NCI-H2227 (cell line): ENCODE measurements around the gene RNU1-2.
"Not testable (repeated sequence)": the region's sequence is repeated elsewhere in the genome, so short reads cannot be mapped to it uniquely, and the experiment has no call there.

Experiments
- DNase-seq: peaks from one replicate; lab custom pipeline; 2025; ENCODE audit not compliant: unreplicated experiment; lab: John Stamatoyannopoulos, UW

RNU1-2 gene

GRCh38 chr1:16888860-16889816 lies 6.6 kb upstream of the RNU1-2 start:
- peak; percentile 97 for DNase-seq

DNA sequence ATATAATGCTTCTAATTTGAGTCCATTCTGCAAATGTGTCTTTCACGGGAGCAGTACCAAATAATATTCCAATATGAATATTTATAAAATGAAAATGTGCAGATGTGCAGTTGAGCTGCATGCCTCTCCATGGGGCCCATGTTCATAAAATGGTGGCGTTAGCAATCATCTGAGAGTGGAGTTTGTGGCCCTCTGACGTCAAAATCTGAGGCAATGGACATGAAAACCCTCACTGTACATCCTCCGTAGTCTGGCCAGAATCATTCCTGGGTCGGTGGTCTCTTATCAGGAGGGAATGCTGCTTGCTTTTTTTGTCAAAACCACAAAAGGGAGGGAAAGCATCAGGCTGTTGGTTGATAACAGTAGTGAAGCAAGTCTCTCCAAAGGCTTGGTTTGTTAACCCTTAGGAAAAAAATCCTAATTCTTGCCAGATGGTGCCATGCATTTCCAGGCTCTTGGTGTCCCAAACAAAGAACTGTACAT lies 5.2 kb upstream of the RNU1-2 start:
- DNase-seq: not testable (repeated sequence)

- not testable (repeated sequence) for DNase-seq
Measured at GRCh38 chr1:16891057-16891456, 4.7 kb upstream of the RNU1-2 start.

- not testable (repeated sequence) for DNase-seq
Measured at GRCh38 chr1:16892978-16893525, 2.7 kb upstream of the RNU1-2 start.

GRCh38 chr1:16893796-16894195 lies 2.0 kb upstream of the RNU1-2 start:
- not testable (repeated sequence) for DNase-seq

DNA sequence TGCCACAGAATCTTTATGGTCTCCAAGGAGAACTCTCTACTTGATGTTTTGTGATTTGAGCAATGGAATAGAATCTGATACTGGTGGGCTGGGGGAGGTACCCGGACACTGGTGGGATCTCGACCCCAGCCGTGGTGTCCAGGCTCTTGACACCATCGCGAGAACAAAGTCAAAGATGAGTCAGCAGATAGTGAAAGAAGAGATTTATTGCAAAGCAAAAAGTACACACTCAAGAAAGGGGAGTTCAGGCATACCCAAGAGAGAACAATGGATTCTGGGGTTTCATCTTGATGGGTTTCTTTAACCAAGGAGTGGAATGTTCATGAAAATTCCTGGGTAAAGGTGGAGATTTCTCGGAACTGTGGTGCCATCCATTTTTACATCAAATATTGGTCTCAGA lies 1.4 kb upstream of the RNU1-2 start:
- not testable (repeated sequence) for DNase-seq

DNA sequence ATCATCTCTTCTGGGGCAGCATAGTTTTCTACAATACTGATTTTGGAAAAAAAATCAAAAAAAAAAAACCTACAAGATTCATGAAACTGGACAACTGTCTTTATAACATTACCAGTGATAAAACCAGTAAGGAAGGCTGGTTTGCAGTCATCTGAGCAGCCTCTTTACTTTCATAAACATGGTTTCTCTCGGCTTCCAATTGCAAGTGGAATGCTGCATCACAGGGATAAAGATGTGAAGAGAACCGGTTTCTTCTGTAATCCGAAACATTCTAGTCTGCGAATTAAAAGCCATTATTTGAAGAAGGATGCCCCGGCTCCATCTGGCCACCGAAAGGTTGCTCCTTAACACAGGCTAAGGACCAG lies 565 bp upstream of the RNU1-2 start:
- DNase-seq: not testable (repeated sequence)

DNA sequence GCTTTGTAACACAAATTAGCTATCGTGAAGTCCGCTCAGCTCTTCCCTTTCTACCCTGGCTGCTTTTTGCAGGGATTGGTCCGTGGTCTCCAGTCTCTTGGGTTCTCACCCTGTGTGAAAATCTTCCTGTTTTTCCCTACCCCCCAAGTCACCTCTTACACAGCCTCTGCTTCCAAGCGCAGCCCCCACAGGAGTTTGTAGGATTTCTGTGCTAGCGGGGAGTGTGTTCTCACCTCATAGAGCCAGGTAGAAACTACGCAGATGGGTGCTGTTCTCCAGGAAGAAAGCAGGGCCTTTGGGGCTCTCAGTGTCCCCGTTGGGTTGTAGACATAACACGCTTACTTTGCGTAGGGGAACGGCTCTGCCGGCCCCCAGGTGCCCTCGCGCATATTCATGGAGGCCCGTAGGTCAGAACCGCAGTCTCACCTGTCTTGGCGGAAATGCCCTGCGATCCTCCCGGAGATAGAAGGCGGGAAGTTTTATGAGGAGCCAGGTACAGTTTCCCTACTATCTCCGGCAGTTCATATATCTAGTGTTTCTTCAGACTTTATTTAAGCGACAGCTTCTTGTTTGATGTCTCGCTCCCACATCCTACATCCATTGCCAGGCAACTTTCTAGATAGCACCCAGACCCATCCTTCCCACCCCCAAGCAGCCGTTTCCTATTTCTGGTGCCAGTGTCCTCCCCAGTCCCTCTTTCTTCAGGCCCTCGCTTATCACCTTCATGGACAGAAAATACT lies 706 bp downstream of the RNU1-2 start:
- peak; percentile 58 for DNase-seq

DNA sequence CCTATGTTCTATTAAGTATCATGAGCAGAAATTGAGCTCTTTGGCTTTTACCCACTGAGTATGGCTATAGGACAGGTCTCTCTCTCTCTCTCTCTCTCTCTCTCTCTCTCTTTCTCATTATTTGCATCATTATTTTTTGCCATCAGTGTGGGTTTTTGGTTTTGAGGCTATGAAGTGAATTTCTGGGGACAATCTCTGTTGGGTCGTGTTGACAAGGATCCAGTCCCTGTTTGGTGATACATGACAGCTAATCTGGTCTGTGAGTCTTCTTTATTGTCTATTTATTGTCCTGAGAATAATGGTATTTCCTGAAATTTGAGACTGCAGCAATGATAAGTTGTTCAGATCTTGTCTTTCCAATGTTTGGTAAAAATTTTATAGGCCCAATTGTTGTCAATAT lies 1.9 kb downstream of the RNU1-2 start:
- not testable (repeated sequence) for DNase-seq

GRCh38 chr1:16898298-16898697 lies 2.5 kb downstream of the RNU1-2 start:
- not testable (repeated sequence) for DNase-seq

GRCh38 chr1:16899020-16899419 lies 3.2 kb downstream of the RNU1-2 start:
- DNase-seq: not testable (repeated sequence)

DNA sequence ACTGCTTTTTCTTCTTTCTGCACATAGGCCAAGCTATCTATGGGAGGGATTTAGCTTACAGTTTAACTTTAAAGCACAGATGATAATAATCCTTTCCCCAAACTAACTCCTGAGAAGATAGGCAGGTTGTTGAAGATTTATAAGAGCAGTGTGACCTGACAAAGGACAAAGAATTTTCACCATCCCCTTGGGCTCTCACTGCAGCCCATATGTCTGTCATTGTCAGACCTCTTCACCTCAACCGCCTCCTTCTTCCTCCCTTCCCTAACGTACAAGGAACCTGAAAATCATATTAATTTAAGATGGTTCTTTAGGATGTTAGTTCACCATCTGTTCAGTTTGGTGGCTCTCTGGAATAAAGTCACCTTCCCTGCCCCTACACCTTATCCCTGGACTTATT lies 5.0 kb downstream of the RNU1-2 start:
- peak; percentile 45 for DNase-seq

- not testable (repeated sequence) for DNase-seq
Measured at GRCh38 chr1:16901371-16901770, 5.6 kb downstream of the RNU1-2 start.

- DNase-seq: peak; percentile 44
Measured at GRCh38 chr1:16903054-16903453, 7.3 kb downstream of the RNU1-2 start.

- DNase-seq: no peak
Measured at GRCh38 chr1:16903458-16903796, 7.6 kb downstream of the RNU1-2 start.

- peak; percentile 99 for DNase-seq
Measured at GRCh38 chr1:16904560-16905109, 8.9 kb downstream of the RNU1-2 start.

DNA sequence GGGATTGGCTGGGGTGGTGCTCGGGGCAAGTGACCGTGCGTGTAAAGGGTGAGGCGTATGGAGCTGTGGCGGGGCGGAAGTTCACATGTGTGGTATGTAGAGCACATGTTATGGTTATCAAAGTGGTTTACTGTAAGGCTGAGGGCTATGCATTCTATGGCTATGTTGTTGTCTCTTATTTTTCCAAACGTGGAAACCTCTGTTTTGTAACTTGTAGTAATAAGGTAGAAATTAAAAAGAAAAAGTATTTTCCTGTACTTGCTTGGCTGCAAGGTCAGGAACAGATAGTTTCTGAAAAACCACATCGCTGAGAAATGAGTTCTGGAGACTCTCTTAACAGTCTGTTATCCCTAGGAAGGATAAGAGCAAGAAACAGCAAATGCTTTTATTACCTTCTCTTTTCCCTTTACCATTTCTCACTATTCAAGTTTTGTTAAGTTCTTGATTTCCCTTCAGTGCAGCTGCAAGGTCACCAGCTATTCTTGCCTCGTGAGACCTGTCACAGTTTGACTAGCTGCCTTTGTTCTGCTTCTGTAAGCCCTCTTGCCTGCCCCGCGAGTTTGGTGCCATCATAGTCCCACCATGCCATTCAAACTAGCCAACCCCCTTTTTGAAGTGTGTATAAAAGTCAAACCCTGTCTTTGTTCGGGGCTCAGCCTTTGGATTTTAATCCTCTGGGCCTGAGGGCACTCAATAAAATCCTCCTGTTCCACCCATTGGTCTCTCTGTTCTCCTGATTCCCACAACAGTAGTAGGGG lies 9.5 kb downstream of the RNU1-2 start:
- peak; percentile 78 for DNase-seq

DNA sequence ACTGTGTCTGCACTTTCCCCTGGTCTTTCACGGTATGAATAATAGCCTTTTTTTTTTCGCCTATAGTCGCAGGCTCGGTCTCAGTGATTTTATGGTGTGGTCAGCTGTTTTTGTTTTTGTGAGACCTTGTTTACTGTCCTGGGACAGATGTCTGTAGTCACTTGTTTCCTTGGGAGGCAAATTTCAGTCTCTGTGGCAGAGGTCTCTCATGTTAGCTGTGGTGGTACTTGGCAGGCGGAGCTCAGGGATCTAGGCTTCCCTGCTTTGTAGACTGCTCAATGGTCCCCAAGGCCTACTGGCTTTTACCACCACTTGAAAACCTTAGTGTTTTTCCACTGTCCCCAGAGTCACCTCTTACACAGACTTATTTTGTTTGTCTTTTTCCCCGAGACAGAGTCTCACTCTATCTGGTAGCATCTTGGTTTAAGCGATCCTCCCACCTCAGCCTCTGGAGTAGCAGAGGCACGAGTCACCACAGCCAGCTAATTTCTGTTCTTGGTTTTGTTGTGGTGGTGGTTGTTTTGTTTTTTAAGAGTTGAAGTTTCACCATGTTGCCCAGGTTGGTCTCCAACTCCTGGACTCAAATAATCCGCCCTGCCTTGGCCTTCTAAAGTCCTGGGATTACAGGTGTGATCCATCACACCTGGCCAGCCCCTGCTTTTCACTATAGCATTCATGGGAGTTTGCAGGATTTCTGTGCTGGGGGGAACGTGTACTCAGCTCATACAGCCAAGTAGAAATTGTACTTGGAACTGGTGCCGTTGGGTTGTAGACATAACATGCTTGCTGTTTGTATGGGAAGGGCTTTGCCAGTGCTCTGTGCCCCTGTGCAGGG lies 10.3 kb downstream of the RNU1-2 start:
- DNase-seq: no peak

DNA sequence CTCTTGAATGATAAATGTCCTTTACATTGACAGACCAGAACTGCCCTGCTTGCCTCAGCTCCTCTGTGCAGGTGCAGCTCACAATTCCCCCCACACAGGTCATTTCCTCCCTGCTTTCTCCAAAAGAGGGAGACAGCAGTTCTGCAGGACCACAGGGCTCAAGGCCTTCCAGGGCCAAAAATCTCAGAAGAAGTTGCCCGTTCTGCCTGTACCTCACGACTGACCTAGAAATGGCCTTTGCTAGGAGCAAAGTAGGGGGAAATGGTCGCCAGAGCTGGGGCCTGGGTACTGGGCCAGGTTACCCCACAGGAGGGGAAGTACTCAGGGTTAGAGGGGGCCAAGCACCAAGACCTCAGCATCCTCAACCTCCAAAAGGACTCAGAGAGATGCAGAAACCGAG lies 11.1 kb downstream of the RNU1-2 start:
- DNase-seq: no peak
